Measurements from ENCODE around the gene ZNF385A.
A peak's percentile ranks its signal among the peaks of the same experiment; 100 is the strongest.

Gene ZNF385A

DNA sequence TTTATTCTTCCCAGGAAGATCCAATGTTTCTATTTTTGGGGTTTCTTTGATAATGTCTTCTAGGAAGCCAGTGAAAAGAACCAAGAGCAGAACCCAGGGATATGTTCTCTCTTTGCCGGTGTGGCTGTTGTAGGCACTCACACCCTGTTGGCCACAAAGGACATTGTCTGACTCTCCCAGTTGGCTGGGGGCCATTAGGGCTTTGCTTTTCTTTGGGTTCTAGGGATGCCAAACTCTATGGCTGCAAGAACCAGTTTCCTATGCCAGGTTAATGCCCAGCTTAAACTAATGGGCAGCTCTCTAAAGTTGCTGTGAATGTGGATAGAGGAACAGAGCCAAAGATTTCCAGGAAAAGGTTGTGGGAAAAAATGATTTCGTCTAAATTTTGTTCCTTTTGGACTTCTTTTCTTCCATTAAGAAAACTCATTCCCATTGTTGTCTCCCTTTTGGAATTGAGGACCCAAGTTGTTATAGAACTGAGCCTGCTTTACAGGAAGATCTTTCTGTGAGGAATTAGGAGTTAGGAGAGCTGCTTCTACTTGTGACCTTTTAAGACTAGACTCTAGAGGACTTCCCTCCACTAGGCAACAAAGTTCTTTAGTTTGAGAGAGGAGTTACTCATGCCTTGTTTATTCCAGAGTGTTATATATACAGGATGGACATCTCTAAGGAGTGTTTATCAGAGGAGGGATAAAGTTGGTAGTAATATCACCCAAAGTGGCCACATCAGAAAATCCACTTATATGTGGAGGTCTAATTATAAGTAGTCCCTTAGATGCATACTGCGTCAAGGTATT, 46.5 kb downstream of the ZNF385A start:
- DNase-seq: no peak
- TF ChIP-seq, protein P1, sequence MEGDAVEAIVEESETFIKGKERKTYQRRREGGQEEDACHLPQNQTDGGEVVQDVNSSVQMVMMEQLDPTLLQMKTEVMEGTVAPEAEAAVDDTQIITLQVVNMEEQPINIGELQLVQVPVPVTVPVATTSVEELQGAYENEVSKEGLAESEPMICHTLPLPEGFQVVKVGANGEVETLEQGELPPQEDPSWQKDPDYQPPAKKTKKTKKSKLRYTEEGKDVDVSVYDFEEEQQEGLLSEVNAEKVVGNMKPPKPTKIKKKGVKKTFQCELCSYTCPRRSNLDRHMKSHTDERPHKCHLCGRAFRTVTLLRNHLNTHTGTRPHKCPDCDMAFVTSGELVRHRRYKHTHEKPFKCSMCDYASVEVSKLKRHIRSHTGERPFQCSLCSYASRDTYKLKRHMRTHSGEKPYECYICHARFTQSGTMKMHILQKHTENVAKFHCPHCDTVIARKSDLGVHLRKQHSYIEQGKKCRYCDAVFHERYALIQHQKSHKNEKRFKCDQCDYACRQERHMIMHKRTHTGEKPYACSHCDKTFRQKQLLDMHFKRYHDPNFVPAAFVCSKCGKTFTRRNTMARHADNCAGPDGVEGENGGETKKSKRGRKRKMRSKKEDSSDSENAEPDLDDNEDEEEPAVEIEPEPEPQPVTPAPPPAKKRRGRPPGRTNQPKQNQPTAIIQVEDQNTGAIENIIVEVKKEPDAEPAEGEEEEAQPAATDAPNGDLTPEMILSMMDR (IDR thresholded peaks at IDR 0.05): no peak
- H3K36me3 Mint-ChIP-seq (ENCODE audit: low read depth): peaks cover 28% of the 10 kb centered on the region
- peaks cover 74% of the 10 kb centered on the region for H3K4me1 Mint-ChIP-seq
- H3K27me3 Mint-ChIP-seq (ENCODE audit: low read depth, poor library complexity): no peaks in the 10 kb centered on the region
- H3K9me3 Mint-ChIP-seq: no peaks in the 10 kb centered on the region
- H3K4me3 Mint-ChIP-seq: peak overlapping the region; percentile 7
- H3K27ac Mint-ChIP-seq: peak overlapping the region; percentile 94

DNA sequence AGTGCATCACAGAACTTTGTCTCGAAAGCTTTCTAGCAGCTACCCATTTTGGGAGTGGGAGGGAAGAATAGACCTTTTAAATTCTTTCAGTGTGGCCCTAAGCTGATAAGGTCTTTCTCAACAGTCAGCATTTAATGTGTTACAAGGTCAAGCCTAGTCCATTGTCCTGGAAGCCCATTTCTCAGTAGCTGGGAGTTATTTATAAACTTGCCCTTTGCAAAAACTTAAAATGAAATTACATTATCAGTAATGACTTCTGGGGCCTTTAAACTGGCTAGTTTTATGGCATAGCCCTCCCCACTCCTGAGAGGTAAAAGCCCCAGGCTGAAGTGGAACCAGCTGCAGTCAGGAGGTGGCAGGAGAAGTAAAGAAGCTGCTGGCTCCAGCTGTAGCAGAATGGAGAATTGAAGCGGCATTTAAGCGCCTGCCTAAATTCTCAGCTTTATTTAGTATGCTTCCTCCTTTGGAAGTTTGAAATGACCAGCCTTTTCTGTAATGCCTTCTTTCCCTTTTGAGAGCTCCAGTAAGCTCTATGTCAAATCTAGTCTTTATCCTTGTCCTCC, 47.2 kb downstream of the ZNF385A start:
- H3K27me3 Mint-ChIP-seq (ENCODE audit: low read depth, poor library complexity): no peaks in the 10 kb centered on the region
- peak overlapping the region; percentile 7 for H3K4me3 Mint-ChIP-seq
- peaks cover 21% of the 10 kb centered on the region for H3K36me3 Mint-ChIP-seq (ENCODE audit: low read depth)
- peaks cover 67% of the 10 kb centered on the region for H3K4me1 Mint-ChIP-seq
- TF ChIP-seq, protein P1 (IDR thresholded peaks at IDR 0.05): no peak
- H3K9me3 Mint-ChIP-seq: no peaks in the 10 kb centered on the region
- DNase-seq: no peak
- peak overlapping the region; percentile 94 for H3K27ac Mint-ChIP-seq

DNA sequence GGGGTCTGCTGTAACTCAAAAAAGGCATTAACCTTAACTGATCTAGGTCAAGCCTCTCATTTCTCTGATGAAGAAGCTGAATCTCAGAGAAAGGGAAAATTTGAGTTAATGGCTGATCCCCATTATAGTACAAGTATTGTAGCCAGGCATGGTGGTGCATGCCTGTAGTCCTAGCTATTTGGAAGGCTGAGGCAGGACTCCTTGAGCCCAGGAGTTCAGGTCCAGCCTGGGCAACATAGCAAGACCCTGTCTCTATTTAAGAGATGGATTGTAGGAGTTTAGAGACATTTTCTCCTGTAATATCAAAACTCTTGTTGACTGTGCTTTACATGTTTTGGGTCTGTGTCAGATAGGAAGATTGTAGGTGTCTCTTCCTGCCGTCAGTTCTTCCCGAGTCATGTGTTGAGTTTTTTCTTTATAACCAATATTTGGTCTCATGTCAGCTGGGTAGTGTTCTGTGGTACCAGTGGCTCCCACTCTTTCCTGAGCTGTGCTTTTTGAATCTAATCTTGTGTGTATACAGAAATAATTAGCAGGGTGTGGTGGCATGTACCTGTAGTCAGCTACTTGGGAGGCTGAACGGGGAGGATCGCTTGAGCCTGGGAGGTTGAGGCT, 51.0 kb downstream of the ZNF385A start:
- Mint-ChIP-seq H3K36me3 (ENCODE audit: low read depth) (no peaks in the 10 kb centered on the region), H3K27me3 (ENCODE audit: low read depth, poor library complexity) (no peaks in the 10 kb centered on the region), H3K4me3 (no peak overlapping the region), H3K4me1 (peaks cover 63% of the 10 kb centered on the region), H3K9me3 (no peaks in the 10 kb centered on the region), H3K27ac (no peak overlapping the region)
- DNase-seq: no peak
- TF ChIP-seq, protein P1 (IDR thresholded peaks at IDR 0.05): no peak

DNA sequence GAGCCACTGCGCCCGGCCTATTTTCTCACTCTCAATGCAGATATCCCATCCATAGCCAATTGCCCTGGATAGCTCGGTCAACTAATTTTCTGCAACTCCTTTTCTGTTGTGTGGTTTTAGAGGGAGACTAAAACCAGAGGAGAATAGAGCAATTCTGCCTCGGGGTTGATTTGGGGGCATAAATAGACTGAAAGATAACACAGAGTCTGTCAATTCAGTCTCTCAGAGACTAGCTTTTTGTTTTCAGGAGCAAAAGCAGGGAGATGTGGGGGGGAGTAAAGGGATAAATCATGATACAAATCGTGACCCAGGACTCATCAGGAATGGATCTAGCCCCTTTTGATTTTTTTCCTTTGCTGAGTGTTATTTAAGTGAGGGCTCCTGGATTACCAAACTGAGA, 53.1 kb downstream of the ZNF385A start:
- TF ChIP-seq, protein P1 (IDR thresholded peaks at IDR 0.05): no peak
- no peak overlapping the region for H3K4me3 Mint-ChIP-seq
- peaks cover 56% of the 10 kb centered on the region for H3K4me1 Mint-ChIP-seq
- no peaks in the 10 kb centered on the region for H3K36me3 Mint-ChIP-seq (ENCODE audit: low read depth)
- H3K27ac Mint-ChIP-seq: peak overlapping the region; percentile 94
- no peaks in the 10 kb centered on the region for H3K27me3 Mint-ChIP-seq (ENCODE audit: low read depth, poor library complexity)
- no peak for DNase-seq
- no peaks in the 10 kb centered on the region for H3K9me3 Mint-ChIP-seq

DNA sequence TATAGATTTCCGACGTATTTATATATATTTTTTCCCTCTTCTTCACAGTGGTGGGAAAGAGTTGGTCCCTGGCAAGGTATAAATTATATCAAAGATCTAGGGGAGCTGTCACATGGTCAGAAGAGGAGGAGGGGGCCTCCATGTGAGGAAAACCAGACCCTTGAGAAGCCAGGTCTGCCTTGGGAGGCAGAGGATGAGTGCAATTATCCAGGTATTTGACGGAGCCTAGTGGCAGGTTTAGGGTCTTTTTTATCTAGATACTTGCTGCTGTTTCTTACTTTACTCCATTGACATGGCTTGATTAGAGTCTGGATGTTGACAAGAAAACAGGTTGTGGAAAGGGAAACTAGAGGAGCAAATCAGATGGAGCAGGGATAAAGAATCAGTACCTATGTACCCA, 54.1 kb downstream of the ZNF385A start:
- no peak for DNase-seq
- Mint-ChIP-seq H3K9me3 (no peaks in the 10 kb centered on the region), H3K4me1 (peaks cover 54% of the 10 kb centered on the region), H3K27me3 (ENCODE audit: low read depth, poor library complexity) (no peaks in the 10 kb centered on the region), H3K36me3 (ENCODE audit: low read depth) (no peaks in the 10 kb centered on the region), H3K27ac (peak overlapping the region; percentile 94), H3K4me3 (peak overlapping the region; percentile 58)
- TF ChIP-seq, protein P1 (IDR thresholded peaks at IDR 0.05): no peak
